Left lung (tissue), 10 donors: Measurements from ENCODE around the gene PDLIM7. TPM values are rescaled to one million over a fixed set of nuclear protein-coding genes. Genes with fewer than 3 reads are reported as not detected.

Source experiments
- ATAC-seq: fragments of 200-7000 bp; cut with Tn5 transposase; one replicate; pipeline ENCODE4 v1.9.1; 2020; ENCODE audit warnings: moderate library complexity
- DNase-seq, 4 donors: peaks; one replicate each; pipeline ENCODE4 v3.0.0-alpha.2; 2013 to 2020
- H3K27ac ChIP-seq, 2 donors: fragments of 200-600 bp; sonication (generic) in 1 of 2; one replicate each; pipeline versions ENCODE4 v1.5.0 to v1.8.0; 2020 to 2021
- H3K27me3 ChIP-seq, 2 donors: fragments of 200-600 bp; sonication (generic) in 1 of 2; one replicate each; pipeline versions ENCODE4 v1.5.0 to v1.8.0; 2020 to 2021
- H3K36me3 ChIP-seq, 2 donors: fragments of 200-600 bp; sonication (generic) in 1 of 2; one replicate each; pipeline versions ENCODE4 v1.5.0 to v1.8.0; 2020 to 2021
- H3K4me1 ChIP-seq, 2 donors: fragments of 200-600 bp; one replicate each; pipeline ENCODE4 v1.8.0; 2021
- H3K4me3 ChIP-seq, 2 donors: fragments of 200-600 bp; sonication (generic) in 1 of 2; one replicate each; pipeline versions ENCODE4 v1.5.0 to v1.8.0; 2020 to 2021; ENCODE audit warnings: mild to moderate bottlenecking in 1 of 2
- H3K9me3 ChIP-seq, 2 donors: fragments of 200-600 bp; sonication (generic) in 1 of 2; one replicate each; pipeline versions ENCODE4 v1.5.0 to v1.8.0; 2020 to 2021
- intact Hi-C, 2 donors: fragments of 100-400 bp; cut with DNase I; formaldehyde crosslinking; loops; one replicate each; pipeline versions ENCODE4 v1.11.2 to v1.14.2; 2022
- polyA plus RNA-seq, 6 donors: library from polyadenylated mRNA; unstranded; fragments of 120-200 nt; gene quantifications; one replicate each; pipeline ENCODE4 v1.2.1, GENCODE V29; 2013; ENCODE audit not compliant: insufficient read length in 6 of 6
- total RNA-seq, 2 donors: library from RNA; stranded (reverse); fragmentation: NEBNext Ultra II Directional; extraction: Animal tissue kit (Norgen Biotek cat#: 25700); gene quantifications; one replicate each; pipeline ENCODE4 v1.2.1, GENCODE V29; 2021
- TF ChIP-seq, protein P1 (sequence below), 2 donors: fragments of 200-600 bp; sonication (generic) in 1 of 2; IDR thresholded peaks; one replicate each; pipeline versions ENCODE4 v1.5.0 to v1.8.0; 2021; ENCODE audit warnings: antibody characterized with exemption in 2 of 2
- donor health status: DM: no; HTN: yes; CAD: no.
- donor health status: DM: no; HTN: no; CAD: no.

PDLIM7 gene
- total and polyA plus RNA-seq, 8 donors = 60.9 to 141 (median 90.2) TPM

DNA sequence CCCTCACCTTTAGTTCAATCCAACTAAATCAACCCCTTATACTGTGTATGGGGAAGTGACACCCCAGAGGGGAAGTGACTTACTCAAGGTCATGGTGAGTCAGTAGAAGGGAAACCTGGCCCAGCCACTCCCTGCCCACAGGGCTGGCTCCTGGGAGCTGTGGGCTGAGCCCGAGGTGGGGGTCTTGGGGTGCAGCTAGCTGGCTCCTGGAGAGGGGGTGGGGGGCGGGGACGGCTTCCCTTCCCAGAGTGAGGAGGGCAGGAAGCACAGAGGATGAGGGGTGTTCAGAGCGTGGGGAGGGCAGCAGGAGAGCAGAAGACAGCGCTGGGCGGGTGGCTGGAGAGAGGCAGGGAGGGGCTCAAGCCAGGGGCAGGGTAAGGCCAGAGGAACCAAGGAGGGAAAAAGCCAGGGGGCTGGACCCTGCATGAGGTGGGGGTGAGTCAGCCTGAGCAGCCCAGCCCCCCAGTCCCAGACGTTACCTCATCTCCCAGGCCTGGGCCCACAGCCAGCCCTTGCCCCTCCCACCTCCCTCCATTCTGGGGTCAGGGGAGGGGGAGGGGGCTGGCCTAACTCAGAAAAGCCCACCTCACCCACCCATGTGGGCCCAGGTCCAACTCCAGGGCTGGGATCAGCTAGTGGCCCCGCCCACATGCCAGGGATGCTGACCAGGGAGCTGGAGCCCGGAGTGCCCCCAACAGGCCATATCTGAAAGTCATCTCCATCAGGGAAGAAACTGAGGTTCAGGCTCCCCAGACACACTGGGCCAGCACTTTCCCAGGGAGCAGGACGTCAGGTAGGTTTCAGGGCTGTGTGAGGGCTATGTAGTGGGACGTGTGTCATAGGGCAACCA is 2.8 kb downstream of the PDLIM7 start:
- H3K4me3 ChIP-seq = peak overlapping the region in 1 of 2 donors; percentile 73

DNA sequence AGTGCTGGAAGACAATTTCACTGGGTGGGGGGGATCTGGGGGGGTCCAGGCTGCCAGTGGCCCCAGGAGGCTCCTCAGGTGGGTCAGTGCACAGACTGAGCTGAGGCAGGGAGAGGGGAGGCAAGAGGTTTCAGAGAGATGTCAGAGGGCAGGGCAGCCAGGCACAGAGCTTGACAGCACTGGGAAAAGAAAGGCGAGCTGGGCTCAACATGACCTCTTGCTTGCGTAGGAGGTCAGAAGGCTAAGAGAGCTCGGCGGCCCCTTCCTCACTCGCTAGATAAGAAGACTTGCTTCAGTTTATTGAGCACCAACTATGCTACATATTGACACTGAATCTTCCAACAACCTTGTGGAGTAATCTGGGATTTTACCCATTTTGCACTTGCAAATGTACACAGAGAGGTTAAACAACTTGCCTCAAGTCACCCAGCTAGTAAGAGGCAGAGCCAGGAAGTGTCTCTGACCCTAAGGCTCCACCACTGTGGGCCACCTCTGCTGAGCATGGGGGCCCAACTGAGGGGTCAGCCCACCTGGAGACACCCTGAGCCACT is 3.5 kb downstream of the PDLIM7 start:
- peak overlapping the region; percentile 91 to 92 for H3K27ac ChIP-seq
- peaks cover 0 to 9% of the 10 kb centered on the region in 2 donors for H3K27me3 ChIP-seq
- TF ChIP-seq, protein P1, sequence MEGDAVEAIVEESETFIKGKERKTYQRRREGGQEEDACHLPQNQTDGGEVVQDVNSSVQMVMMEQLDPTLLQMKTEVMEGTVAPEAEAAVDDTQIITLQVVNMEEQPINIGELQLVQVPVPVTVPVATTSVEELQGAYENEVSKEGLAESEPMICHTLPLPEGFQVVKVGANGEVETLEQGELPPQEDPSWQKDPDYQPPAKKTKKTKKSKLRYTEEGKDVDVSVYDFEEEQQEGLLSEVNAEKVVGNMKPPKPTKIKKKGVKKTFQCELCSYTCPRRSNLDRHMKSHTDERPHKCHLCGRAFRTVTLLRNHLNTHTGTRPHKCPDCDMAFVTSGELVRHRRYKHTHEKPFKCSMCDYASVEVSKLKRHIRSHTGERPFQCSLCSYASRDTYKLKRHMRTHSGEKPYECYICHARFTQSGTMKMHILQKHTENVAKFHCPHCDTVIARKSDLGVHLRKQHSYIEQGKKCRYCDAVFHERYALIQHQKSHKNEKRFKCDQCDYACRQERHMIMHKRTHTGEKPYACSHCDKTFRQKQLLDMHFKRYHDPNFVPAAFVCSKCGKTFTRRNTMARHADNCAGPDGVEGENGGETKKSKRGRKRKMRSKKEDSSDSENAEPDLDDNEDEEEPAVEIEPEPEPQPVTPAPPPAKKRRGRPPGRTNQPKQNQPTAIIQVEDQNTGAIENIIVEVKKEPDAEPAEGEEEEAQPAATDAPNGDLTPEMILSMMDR (IDR thresholded peaks at IDR 0.05) = no peak
- peaks cover 0 to 44% of the 10 kb centered on the region in 2 donors for H3K36me3 ChIP-seq
- H3K9me3 ChIP-seq = no peaks in the 10 kb centered on the region
- DNase-seq (no peak), ATAC-seq (no peak)
- intact Hi-C loops = no loop called here
- H3K4me3 ChIP-seq = peak overlapping the region in 1 of 2 donors; percentile 73
- peaks cover 36 to 73% of the 10 kb centered on the region in 2 donors for H3K4me1 ChIP-seq

More for the DNA sequence above, 2.8 kb downstream of the PDLIM7 start:
- peaks cover 0 to 10% of the 10 kb centered on the region in 2 donors for H3K27me3 ChIP-seq
- no peaks in the 10 kb centered on the region for H3K9me3 ChIP-seq
- intact Hi-C loops = no loop called here
- H3K27ac ChIP-seq = peak overlapping the region; percentile 91 to 92
- peak; percentile 15 for ATAC-seq
- H3K4me1 ChIP-seq = peaks cover 36 to 76% of the 10 kb centered on the region in 2 donors
- DNase-seq = peak in 3 of 4 donors; percentile 79 to 88 (median 86)
- TF ChIP-seq, protein P1 (IDR thresholded peaks at IDR 0.05) = no peak
- H3K36me3 ChIP-seq = peaks cover 0 to 37% of the 10 kb centered on the region in 2 donors

- TF ChIP-seq, protein P1 (IDR thresholded peaks at IDR 0.05) = no peak
- Histone ChIP-seq H3K36me3 (peaks cover 0 to 54% of the 10 kb centered on the region in 2 donors), H3K27ac (peak overlapping the region in 1 of 2 donors; percentile 92), H3K27me3 (no peaks in the 10 kb centered on the region), H3K9me3 (no peaks in the 10 kb centered on the region), H3K4me3 (no peak overlapping the region), H3K4me1 (peaks cover 32 to 63% of the 10 kb centered on the region in 2 donors)
- no peak for DNase-seq
- ATAC-seq = no peak
- intact Hi-C loops = no loop called here
Measured at GRCh38 chr5:177492841-177493240, 4.6 kb downstream of the PDLIM7 start.

- H3K9me3 ChIP-seq = no peaks in the 10 kb centered on the region
- peaks cover 0 to 61% of the 10 kb centered on the region in 2 donors for H3K36me3 ChIP-seq
Measured at GRCh38 chr5:177491983-177492746, 5.2 kb downstream of the PDLIM7 start.

More at GRCh38 chr5:177491983-177492746, 5.2 kb downstream of the PDLIM7 start:
- TF ChIP-seq, protein P1 (IDR thresholded peaks at IDR 0.05) = no peak
- intact Hi-C loops = no loop called here
- Histone ChIP-seq H3K27ac (no peak overlapping the region), H3K4me3 (no peak overlapping the region), H3K4me1 (peaks cover 32 to 62% of the 10 kb centered on the region in 2 donors), H3K27me3 (no peaks in the 10 kb centered on the region)
- ATAC-seq (no peak), DNase-seq (peak in 1 of 4 donors; percentile 76)
